ENCODE results near the gene LRIT1. TPM values are rescaled to one million over a fixed set of nuclear protein-coding genes. Genes with fewer than 3 reads are reported as not detected.

Gene LRIT1
- total RNA-seq, 3 donors from 2014 or later (not counting 1 experiment from before 2014, with no cell fraction given), result not detected

- DNase-seq (peak; percentile 57 to 70), ATAC-seq (peak; percentile 81 to 95 (median 91))
- no peaks in the 10 kb centered on the region for H3K36me3 ChIP-seq (ENCODE audit: control insufficient read depth, insufficient read depth, low read length)
- H3K27ac ChIP-seq (ENCODE audit: low read length), result no peak within 1 kb of the TSS
- peaks cover 12 to 25% of the 10 kb centered on the region in 2 donors for H3K4me1 Mint-ChIP-seq
- WGBS (ENCODE audit: insufficient coverage), result under 1% methylated on average over 61 of the region's 61 CpGs
- H3K9me3 Mint-ChIP-seq, result no peaks in the 10 kb centered on the region
- peak within 1 kb of the TSS in 1 of 2 donors; percentile 76 for H3K27ac Mint-ChIP-seq
- peak within 1 kb of the TSS; percentile 80 for H3K4me3 Mint-ChIP-seq
- no peaks in the 10 kb centered on the region for H3K36me3 Mint-ChIP-seq
- intact Hi-C loops (cut with micrococcal nuclease), result no loop called here
- H3K9me3 ChIP-seq (ENCODE audit: control insufficient read depth, insufficient read depth, low read length), result no peaks in the 10 kb centered on the region
- TF ChIP-seq CTCF (IDR thresholded peaks at IDR 0.05), result no peak
- H3K27me3 Mint-ChIP-seq (ENCODE audit: low read depth in 2 of 2), result no peaks in the 10 kb centered on the region
- H3K4me1 ChIP-seq (ENCODE audit: control insufficient read depth, insufficient read depth, low read length), result peaks cover 47% of the 10 kb centered on the region
- no peaks in the 10 kb centered on the region for H3K27me3 ChIP-seq (ENCODE audit: control insufficient read depth, insufficient read depth, low read length)
- peak within 1 kb of the TSS; percentile 50 for H3K4me3 ChIP-seq (ENCODE audit: low read length)
These were observed 46.8 kb downstream of the LRIT1 start, which contains the start of gene CDHR1 for GRCh38 chr10:84194424-84195043. CDHR1 (plus strand) TSS chr10:84194537; CDS start chr10:84194761, 224 bp downstream.

- Mint-ChIP-seq H3K36me3 (no peaks in the 10 kb centered on the region), H3K27me3 (ENCODE audit: low read depth in 2 of 2) (no peaks in the 10 kb centered on the region), H3K4me3 (peak overlapping the region; percentile 80), H3K4me1 (peaks cover 12 to 27% of the 10 kb centered on the region in 2 donors), H3K27ac (peak overlapping the region in 1 of 2 donors; percentile 76), H3K9me3 (no peaks in the 10 kb centered on the region)
- 38% methylated on average over 5 of the region's 5 CpGs for WGBS (ENCODE audit: insufficient coverage)
- ATAC-seq (no peak), DNase-seq (no peak)
- Histone ChIP-seq H3K4me3 (ENCODE audit: low read length) (peak overlapping the region; percentile 43), H3K27me3 (ENCODE audit: control insufficient read depth, insufficient read depth, low read length) (no peaks in the 10 kb centered on the region), H3K9me3 (ENCODE audit: control insufficient read depth, insufficient read depth, low read length) (no peaks in the 10 kb centered on the region), H3K4me1 (ENCODE audit: control insufficient read depth, insufficient read depth, low read length) (peaks cover 53% of the 10 kb centered on the region), H3K36me3 (ENCODE audit: control insufficient read depth, insufficient read depth, low read length) (no peaks in the 10 kb centered on the region), H3K27ac (ENCODE audit: low read length) (no peak overlapping the region)
- intact Hi-C loops (cut with micrococcal nuclease), result no loop called here
- TF ChIP-seq CTCF (IDR thresholded peaks at IDR 0.05), result no peak
These were observed 47.4 kb downstream of the LRIT1 start for GRCh38 chr10:84193846-84194423.

GRCh38 chr10:84193327-84193726 lies 48.0 kb downstream of the LRIT1 start:
- Histone ChIP-seq H3K27ac (ENCODE audit: low read length) (no peak overlapping the region), H3K4me3 (ENCODE audit: low read length) (no peak overlapping the region), H3K4me1 (ENCODE audit: control insufficient read depth, insufficient read depth, low read length) (peaks cover 59% of the 10 kb centered on the region), H3K36me3 (ENCODE audit: control insufficient read depth, insufficient read depth, low read length) (no peaks in the 10 kb centered on the region), H3K9me3 (ENCODE audit: control insufficient read depth, insufficient read depth, low read length) (no peaks in the 10 kb centered on the region), H3K27me3 (ENCODE audit: control insufficient read depth, insufficient read depth, low read length) (no peaks in the 10 kb centered on the region)
- intact Hi-C loops (cut with micrococcal nuclease), result no loop called here
- Mint-ChIP-seq H3K27me3 (ENCODE audit: low read depth in 2 of 2) (no peaks in the 10 kb centered on the region), H3K9me3 (no peaks in the 10 kb centered on the region), H3K4me1 (peaks cover 12 to 30% of the 10 kb centered on the region in 2 donors), H3K4me3 (no peak overlapping the region), H3K36me3 (no peaks in the 10 kb centered on the region), H3K27ac (peak overlapping the region in 1 of 2 donors; percentile 76)
- WGBS (ENCODE audit: insufficient coverage), result 99% methylated on average over 2 of the region's 2 CpGs
- TF ChIP-seq CTCF (IDR thresholded peaks at IDR 0.05), result no peak
- DNase-seq (no peak), ATAC-seq (no peak)
